Cortex of kidney (tissue), 1 donor: ENCODE data around the gene HPCAL1.

Experiments
- DNase-seq: peaks from one replicate; lab custom pipeline; 2025; lab: John Stamatoyannopoulos, UW

Gene HPCAL1

GRCh38 chr2:10303181-10303693, 533 bp downstream of the HPCAL1 start:
- no peak for DNase-seq

- DNase-seq: no peak
Observed at GRCh38 chr2:10303694-10304378, 1.1 kb downstream of the HPCAL1 start.

- no peak for DNase-seq
Observed at GRCh38 chr2:10304458-10305253, 2.0 kb downstream of the HPCAL1 start.

- DNase-seq: no peak
Observed at GRCh38 chr2:10305254-10305635, 2.5 kb downstream of the HPCAL1 start.

- DNase-seq: no peak
Observed at GRCh38 chr2:10305715-10306114, 3.0 kb downstream of the HPCAL1 start.

GRCh38 chr2:10306901-10307463, 4.3 kb downstream of the HPCAL1 start:
- DNase-seq: no peak

- DNase-seq: no peak
Observed at GRCh38 chr2:10307561-10308156, 5.0 kb downstream of the HPCAL1 start.

GRCh38 chr2:10308866-10309265, 6.2 kb downstream of the HPCAL1 start:
- no peak for DNase-seq

- no peak for DNase-seq
Observed at GRCh38 chr2:10309286-10309685, 6.6 kb downstream of the HPCAL1 start.

- no peak for DNase-seq
Observed at GRCh38 chr2:10310309-10310888, 7.7 kb downstream of the HPCAL1 start.

GRCh38 chr2:10311736-10312135, 9.0 kb downstream of the HPCAL1 start:
- DNase-seq: no peak

GRCh38 chr2:10312437-10312957, 9.8 kb downstream of the HPCAL1 start:
- no peak for DNase-seq

- DNase-seq: no peak
Observed at GRCh38 chr2:10316336-10316735, 13.6 kb downstream of the HPCAL1 start.

GRCh38 chr2:10316860-10317259, 14.2 kb downstream of the HPCAL1 start:
- no peak for DNase-seq

- DNase-seq: no peak
Observed at GRCh38 chr2:10317646-10318045, 14.9 kb downstream of the HPCAL1 start.

GRCh38 chr2:10318345-10318744, 15.6 kb downstream of the HPCAL1 start:
- DNase-seq: no peak

GRCh38 chr2:10319892-10320574, 17.3 kb downstream of the HPCAL1 start:
- no peak for DNase-seq

- no peak for DNase-seq
Observed at GRCh38 chr2:10320575-10320931, 17.8 kb downstream of the HPCAL1 start.

- DNase-seq: no peak
Observed at GRCh38 chr2:10320933-10321332, 18.2 kb downstream of the HPCAL1 start.

- no peak for DNase-seq
Observed at GRCh38 chr2:10321622-10322021, 18.9 kb downstream of the HPCAL1 start.

- no peak for DNase-seq
Observed at GRCh38 chr2:10322481-10322880, 19.8 kb downstream of the HPCAL1 start.
